A549 (cell line): ENCODE measurements around the gene TRNT1. TPM values are rescaled to one million over a fixed set of nuclear protein-coding genes. Genes with fewer than 3 reads are reported as not detected.
A peak's percentile ranks its signal among the peaks of the same experiment; 100 is the strongest.

Experiments used
- ATAC-seq, 2 experiments: fragments of 200-7000 bp in 1 of 2; fragments of >200 bp in 1 of 2; cut with Nextera tagmentation in 1 of 2; cut with Tn5 transposase in 1 of 2; 3 replicates each; pipeline versions ENCODE4 v1.8.0 to v1.9.1; 2018 to 2020; ENCODE audit warnings: mild to moderate bottlenecking in 1 of 2, moderate library complexity in 1 of 2
- CTCF ChIA-PET: fragments of 300-600 bp; sonication (Branson Sonifier 250); formaldehyde crosslinking; extraction: SDS; loops from one replicate; lab custom pipeline; 2021; ENCODE audit warnings: antibody characterized with exemption, inconsistent platforms; lab: Yijun Ruan, JAX
- POLR2A ChIA-PET: fragments of 350-600 bp; formaldehyde crosslinking; extraction: SDS; loops from one replicate; lab custom pipeline; 2021; ENCODE audit warnings: antibody characterized with exemption, inconsistent platforms; lab: Yijun Ruan, JAX
- DNase-seq, 2 experiments: peaks; one replicate each; pipeline versions ENCODE4 v3.0.0 to v3.0.0-alpha.2; 2011 to 2016; ENCODE audit warnings: low read depth in 1 of 2, low spot score in 1 of 2
- FAIRE-seq: peaks from 2 replicates; lab custom pipeline; 2011; peaks lifted over from hg19 to GRCh38; lab: Jason Lieb, UNC
- H3K27ac ChIP-seq, 2 experiments: fragments of >200 bp; sonication (Bioruptor Twin); formaldehyde crosslinking; 3 replicates each; pipeline ENCODE4 v1.5.1; 2016 to 2017
- H3K4me1 ChIP-seq: fragments of >200 bp; sonication (Bioruptor Twin); formaldehyde crosslinking; 3 replicates; pipeline ENCODE4 v1.6.1; 2016
- H3K4me2 ChIP-seq: fragments of >200 bp; sonication (Bioruptor Twin); formaldehyde crosslinking; 3 replicates; pipeline ENCODE4 v1.6.1; 2016
- H3K4me3 ChIP-seq: fragments of >200 bp; sonication (Bioruptor Twin); formaldehyde crosslinking; 3 replicates; pipeline ENCODE4 v1.5.1; 2016
- H3K9me3 ChIP-seq: fragments of >200 bp; sonication (Bioruptor Twin); formaldehyde crosslinking; 3 replicates; pipeline ENCODE4 v1.6.1; 2016
- CEBPB ChIP-seq, 2 experiments: fragments of >200 bp in 1 of 2; sonication (Bioruptor Twin) in 1 of 2; formaldehyde crosslinking in 1 of 2; IDR thresholded peaks; 2 replicates each; pipeline ENCODE4 v1.6.1; 2012 to 2016
- FOSL2 ChIP-seq, 2 experiments: fragments of 450-650 bp in 1 of 2; fragments of >200 bp in 1 of 2; sonication (Bioruptor Twin) in 1 of 2; formaldehyde crosslinking; IDR thresholded peaks; 2 replicates each; pipeline versions ENCODE4 v1.5.0 to v1.6.1; 2016 to 2020; ENCODE audit warnings: mild to moderate bottlenecking in 1 of 2, moderate library complexity in 1 of 2
- GATA3 ChIP-seq: IDR thresholded peaks from 2 replicates; pipeline ENCODE4 v1.6.1; 2012; ENCODE audit warnings: borderline replicate concordance
- JUN ChIP-seq, 2 experiments: fragments of >200 bp; sonication (Bioruptor Twin); formaldehyde crosslinking; IDR thresholded peaks; 2 replicates in 1 of 2; 3 replicates in 1 of 2; pipeline ENCODE4 v1.6.1; 2016 to 2017
- MYC ChIP-seq: IDR thresholded peaks from 2 replicates; pipeline ENCODE4 v1.6.1; 2012; ENCODE audit warnings: mild to moderate bottlenecking, inconsistent platforms, low read length, improper control_type of control experiment, borderline replicate concordance
- PBX3 ChIP-seq: IDR thresholded peaks from 2 replicates; pipeline ENCODE4 v1.6.1; 2012
- PHF8 ChIP-seq: fragments of 200-600 bp; sonication (generic); IDR thresholded peaks from 2 replicates; pipeline ENCODE4 v1.6.1; 2016; ENCODE audit warnings: low read depth, mild to moderate bottlenecking, antibody characterized with exemption, moderate library complexity, borderline replicate concordance
- POLR2A ChIP-seq: IDR thresholded peaks from 2 replicates; pipeline ENCODE4 v1.6.1; 2012; ENCODE audit warnings: mild to moderate bottlenecking, low read length
- SREBF2 ChIP-seq: fragments of 450-650 bp; IDR thresholded peaks from 2 replicates; pipeline ENCODE4 v1.6.1; 2014; ENCODE audit warnings: mild to moderate bottlenecking, moderate library complexity
- USF2 ChIP-seq: fragments of 450-650 bp; IDR thresholded peaks from 2 replicates; pipeline ENCODE4 v1.6.1; 2014; ENCODE audit warnings: antibody characterized with exemption
- WGBS: methylation state at CpG from one replicate; pipeline ENCODE4 v1.1.6; 2017; ENCODE audit errors: missing lambda C conversion rate; 5-methylcytosine and 5-hydroxymethylcytosine counted together
- polyA minus RNA-seq: library from RNA; depleted of rRNA, polyadenylated mRNA; stranded (reverse); fragments of >200 nt; gene quantifications from 2 replicates; pipeline ENCODE4 v1.2.3, GENCODE V29; 2011; rRNA and poly(A)+ RNA removed
- polyA plus RNA-seq, 4 experiments: library from polyadenylated mRNA; depleted of rRNA in 3 of 4; stranded (reverse); fragments of >200 nt; fragmentation: RNase III in 1 of 4; extraction: RNeasy Plus Mini Kit Qiagen cat#74134 plus additional on column Dnase treatment in 1 of 4; gene quantifications; 2 replicates in 3 of 4; 3 replicates in 1 of 4; pipeline ENCODE4 v1.2.3, GENCODE V29; 2011 to 2017
- TF ChIP-seq, protein P1 (sequence below): fragments of >200 bp; sonication (Bioruptor Twin); formaldehyde crosslinking; IDR thresholded peaks from 2 replicates; pipeline ENCODE4 v1.6.1; 2016
- TF ChIP-seq, protein P2 (sequence below): fragments of 250-450 bp; sonication (Bioruptor Pico); IDR thresholded peaks from 2 replicates; pipeline ENCODE4 v1.5.0; 2021; ENCODE audit warnings: mild to moderate bottlenecking, moderate library complexity, borderline replicate concordance
- TF ChIP-seq, protein P3 (sequence below): fragments of 150-350 bp; IDR thresholded peaks from 2 replicates; pipeline ENCODE4 v1.6.1; 2014; ENCODE audit warnings: low read depth, mild to moderate bottlenecking, low read length
- TF ChIP-seq, protein P4 (sequence below): IDR thresholded peaks from 2 replicates; pipeline ENCODE4 v1.6.1; 2012; ENCODE audit warnings: low read depth, borderline replicate concordance
- TF ChIP-seq, protein P5 (sequence below): fragments of >200 bp; sonication (Bioruptor Twin); formaldehyde crosslinking; IDR thresholded peaks from 3 replicates; pipeline ENCODE4 v1.6.1; 2016
- TF ChIP-seq, protein P6 (sequence below): IDR thresholded peaks from 2 replicates; pipeline ENCODE4 v1.6.1; 2012

Gene TRNT1
- polyA plus RNA-seq (2011; rRNA removed) (20.8 and 25.7 TPM in 2 replicates), polyA plus RNA-seq (2017; fragmentation: RNase III; extraction: RNeasy Plus Mini Kit Qiagen cat#74134 plus additional on column Dnase treatment) (29.9 to 32.0 TPM (median 31.1 TPM) in 3 replicates), polyA minus RNA-seq (14.6 and 23.5 TPM in 2 replicates)
- polyA plus RNA-seq (2012; cell fraction: cytosol; rRNA removed) = 7.9 and 8.1 TPM in 2 replicates
- polyA plus RNA-seq (2012; cell fraction: nucleus; rRNA removed) = 7.2 and 8.6 TPM in 2 replicates

DNA sequence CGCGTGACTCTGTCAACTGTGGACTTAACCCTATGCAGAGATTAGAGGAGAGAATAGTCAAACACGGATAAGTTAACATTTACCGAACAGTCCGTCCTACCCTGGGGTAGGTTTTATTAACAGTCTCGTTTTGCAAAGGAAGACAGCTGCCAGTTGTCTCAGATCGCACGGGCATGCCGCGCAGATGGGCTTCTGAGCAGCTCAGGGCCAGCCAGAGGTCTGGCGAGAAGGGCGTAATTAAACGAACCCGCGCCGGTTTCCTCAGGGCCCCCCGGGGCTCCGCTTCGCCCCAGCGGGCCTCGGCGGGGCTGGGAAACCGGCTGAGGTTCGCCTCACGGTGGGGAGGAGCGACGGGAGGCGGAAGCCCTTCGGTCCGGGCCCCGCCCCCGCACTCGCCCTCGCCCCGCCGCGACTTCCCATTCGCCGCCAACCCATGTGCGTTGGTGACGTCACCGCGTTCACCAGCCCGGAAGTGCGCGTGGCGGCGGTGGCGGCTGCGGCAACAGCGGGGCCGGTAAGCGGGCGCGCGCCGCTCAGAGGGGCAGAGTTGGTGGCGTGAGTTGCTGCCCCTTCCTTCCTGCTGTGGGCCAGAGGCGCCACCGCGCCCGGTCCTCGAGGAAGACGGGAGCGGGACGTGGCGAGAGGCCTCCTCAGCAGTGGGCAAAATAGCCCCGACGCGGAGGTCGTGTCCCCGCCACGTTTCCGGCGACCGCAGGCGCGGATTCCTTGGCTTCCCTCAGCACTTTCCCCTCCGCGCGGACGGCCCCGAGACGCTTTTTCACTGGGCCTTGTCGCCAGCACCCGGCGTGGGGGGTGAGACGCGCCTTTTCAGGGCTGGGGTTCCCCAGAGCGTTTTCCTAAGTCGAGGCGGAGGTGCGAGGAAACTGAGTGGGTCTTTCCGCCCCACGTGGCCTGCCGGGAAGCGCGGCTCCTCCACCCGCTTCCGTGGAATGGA is at the start of gene TRNT1:
Gene TRNT1, plus strand, starts transcription at position 464 of the 955 bp plus-strand sequence. CDS start 2,101 bp downstream, outside the sequence.
- ChIA-PET CTCF (no interaction called here), POLR2A (no interaction called here)
- ATAC-seq (peak; percentile 98), DNase-seq (peak; percentile 83 to 93), FAIRE-seq (no peak)
- Histone ChIP-seq H3K27ac (peak within 1 kb of the TSS; percentile 86 to 94), H3K4me1 (peaks cover 12% of the 10 kb centered on the region), H3K9me3 (no peaks in the 10 kb centered on the region), H3K4me2 (peak within 1 kb of the TSS; percentile 94), H3K4me3 (peak within 1 kb of the TSS; percentile 72)
- WGBS = 4% methylated on average over 29 of the region's 100 CpGs
- no peak for TF ChIP-seq FOSL2 (IDR thresholded peaks at IDR 0.05)
- TF ChIP-seq FOSL2 (CRISPR knock-in tag; IDR thresholded peaks at IDR 0.05) = peak; percentile 88
- no peak for TF ChIP-seq CEBPB (IDR thresholded peaks at IDR 0.05)
- TF ChIP-seq, protein P1, sequence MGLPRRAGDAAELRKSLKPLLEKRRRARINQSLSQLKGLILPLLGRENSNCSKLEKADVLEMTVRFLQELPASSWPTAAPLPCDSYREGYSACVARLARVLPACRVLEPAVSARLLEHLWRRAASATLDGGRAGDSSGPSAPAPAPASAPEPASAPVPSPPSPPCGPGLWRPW = no peak
- 0 out of 2 replicates have a peak, but pooled peaks have one; percentile 27 for TF ChIP-seq GATA3
- TF ChIP-seq MYC = peak; percentile 59; the same call in 1 of the 2 replicates
- TF ChIP-seq POLR2A = peak; percentile 92
- TF ChIP-seq USF2 = peak; percentile 70
- TF ChIP-seq, protein P2, sequence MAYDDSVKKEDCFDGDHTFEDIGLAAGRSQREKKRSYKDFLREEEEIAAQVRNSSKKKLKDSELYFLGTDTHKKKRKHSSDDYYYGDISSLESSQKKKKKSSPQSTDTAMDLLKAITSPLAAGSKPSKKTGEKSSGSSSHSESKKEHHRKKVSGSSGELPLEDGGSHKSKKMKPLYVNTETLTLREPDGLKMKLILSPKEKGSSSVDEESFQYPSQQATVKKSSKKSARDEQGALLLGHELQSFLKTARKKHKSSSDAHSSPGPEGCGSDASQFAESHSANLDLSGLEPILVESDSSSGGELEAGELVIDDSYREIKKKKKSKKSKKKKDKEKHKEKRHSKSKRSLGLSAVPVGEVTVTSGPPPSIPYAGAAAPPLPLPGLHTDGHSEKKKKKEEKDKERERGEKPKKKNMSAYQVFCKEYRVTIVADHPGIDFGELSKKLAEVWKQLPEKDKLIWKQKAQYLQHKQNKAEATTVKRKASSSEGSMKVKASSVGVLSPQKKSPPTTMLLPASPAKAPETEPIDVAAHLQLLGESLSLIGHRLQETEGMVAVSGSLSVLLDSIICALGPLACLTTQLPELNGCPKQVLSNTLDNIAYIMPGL (CRISPR knock-in tag) = peak; percentile 58; the same call in 1 of the 2 replicates
- TF ChIP-seq, protein P3, sequence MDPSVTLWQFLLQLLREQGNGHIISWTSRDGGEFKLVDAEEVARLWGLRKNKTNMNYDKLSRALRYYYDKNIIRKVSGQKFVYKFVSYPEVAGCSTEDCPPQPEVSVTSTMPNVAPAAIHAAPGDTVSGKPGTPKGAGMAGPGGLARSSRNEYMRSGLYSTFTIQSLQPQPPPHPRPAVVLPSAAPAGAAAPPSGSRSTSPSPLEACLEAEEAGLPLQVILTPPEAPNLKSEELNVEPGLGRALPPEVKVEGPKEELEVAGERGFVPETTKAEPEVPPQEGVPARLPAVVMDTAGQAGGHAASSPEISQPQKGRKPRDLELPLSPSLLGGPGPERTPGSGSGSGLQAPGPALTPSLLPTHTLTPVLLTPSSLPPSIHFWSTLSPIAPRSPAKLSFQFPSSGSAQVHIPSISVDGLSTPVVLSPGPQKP = no peak
- TF ChIP-seq, protein P4, sequence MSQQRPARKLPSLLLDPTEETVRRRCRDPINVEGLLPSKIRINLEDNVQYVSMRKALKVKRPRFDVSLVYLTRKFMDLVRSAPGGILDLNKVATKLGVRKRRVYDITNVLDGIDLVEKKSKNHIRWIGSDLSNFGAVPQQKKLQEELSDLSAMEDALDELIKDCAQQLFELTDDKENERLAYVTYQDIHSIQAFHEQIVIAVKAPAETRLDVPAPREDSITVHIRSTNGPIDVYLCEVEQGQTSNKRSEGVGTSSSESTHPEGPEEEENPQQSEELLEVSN = peak; percentile 79
- TF ChIP-seq JUN (IDR thresholded peaks at IDR 0.05) = peak; percentile 84 to 93; a peak in 4 of 5 replicates
- TF ChIP-seq, protein P5, sequence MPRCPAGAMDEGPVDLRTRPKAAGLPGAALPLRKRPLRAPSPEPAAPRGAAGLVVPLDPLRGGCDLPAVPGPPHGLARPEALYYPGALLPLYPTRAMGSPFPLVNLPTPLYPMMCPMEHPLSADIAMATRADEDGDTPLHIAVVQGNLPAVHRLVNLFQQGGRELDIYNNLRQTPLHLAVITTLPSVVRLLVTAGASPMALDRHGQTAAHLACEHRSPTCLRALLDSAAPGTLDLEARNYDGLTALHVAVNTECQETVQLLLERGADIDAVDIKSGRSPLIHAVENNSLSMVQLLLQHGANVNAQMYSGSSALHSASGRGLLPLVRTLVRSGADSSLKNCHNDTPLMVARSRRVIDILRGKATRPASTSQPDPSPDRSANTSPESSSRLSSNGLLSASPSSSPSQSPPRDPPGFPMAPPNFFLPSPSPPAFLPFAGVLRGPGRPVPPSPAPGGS = peak; percentile 82; the same call in 2 of the 3 replicates
- peak; percentile 85 for TF ChIP-seq PHF8
- TF ChIP-seq PBX3 = 0 out of 2 replicates have a peak, but pooled peaks have one; percentile 14
- no peak for TF ChIP-seq SREBF2
- TF ChIP-seq, protein P6, sequence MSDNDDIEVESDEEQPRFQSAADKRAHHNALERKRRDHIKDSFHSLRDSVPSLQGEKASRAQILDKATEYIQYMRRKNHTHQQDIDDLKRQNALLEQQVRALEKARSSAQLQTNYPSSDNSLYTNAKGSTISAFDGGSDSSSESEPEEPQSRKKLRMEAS = peak; percentile 93
